Measurements from ENCODE around the gene BARHL2.

DNA sequence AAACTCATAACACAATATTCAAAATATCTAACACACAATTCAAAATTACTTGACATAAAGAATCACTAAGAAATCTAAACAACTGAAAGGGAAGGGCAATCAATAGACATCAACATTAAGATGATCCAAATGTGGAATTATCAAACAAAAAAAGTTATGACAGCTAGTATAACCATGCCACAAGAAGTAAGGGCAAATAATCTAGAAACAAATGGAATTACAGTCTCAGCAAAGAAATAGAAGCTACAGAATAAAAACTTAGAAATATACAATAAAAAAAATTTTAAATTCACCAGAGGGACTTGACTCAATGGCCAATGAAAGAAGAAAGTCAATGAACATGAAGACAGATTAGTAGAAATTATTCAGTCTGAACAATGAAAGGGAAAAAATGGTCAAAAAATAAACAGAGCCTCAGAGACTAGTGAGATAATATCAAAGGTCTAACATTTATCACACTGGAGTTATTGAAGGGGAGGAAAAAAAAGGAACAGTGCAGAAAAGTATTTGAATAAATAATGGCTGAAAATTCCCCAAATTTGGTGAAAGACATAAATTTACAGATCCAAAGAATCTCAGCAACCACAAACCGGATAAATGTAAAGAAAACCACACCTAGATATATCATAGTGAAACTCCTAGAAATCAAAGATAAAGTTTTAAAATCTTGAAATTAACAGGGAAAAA, 41.8 kb downstream of the BARHL2 start:
- TF ChIP-seq, protein P1, sequence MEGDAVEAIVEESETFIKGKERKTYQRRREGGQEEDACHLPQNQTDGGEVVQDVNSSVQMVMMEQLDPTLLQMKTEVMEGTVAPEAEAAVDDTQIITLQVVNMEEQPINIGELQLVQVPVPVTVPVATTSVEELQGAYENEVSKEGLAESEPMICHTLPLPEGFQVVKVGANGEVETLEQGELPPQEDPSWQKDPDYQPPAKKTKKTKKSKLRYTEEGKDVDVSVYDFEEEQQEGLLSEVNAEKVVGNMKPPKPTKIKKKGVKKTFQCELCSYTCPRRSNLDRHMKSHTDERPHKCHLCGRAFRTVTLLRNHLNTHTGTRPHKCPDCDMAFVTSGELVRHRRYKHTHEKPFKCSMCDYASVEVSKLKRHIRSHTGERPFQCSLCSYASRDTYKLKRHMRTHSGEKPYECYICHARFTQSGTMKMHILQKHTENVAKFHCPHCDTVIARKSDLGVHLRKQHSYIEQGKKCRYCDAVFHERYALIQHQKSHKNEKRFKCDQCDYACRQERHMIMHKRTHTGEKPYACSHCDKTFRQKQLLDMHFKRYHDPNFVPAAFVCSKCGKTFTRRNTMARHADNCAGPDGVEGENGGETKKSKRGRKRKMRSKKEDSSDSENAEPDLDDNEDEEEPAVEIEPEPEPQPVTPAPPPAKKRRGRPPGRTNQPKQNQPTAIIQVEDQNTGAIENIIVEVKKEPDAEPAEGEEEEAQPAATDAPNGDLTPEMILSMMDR (conservative IDR thresholded peaks at IDR 0.05), result no peak
- no peak for TF ChIP-seq EZH2 (IDR thresholded peaks at IDR 0.05; ENCODE audit: low read depth)

Measured in PC-9 (cell line).